ENCODE results near the gene COL16A1. TPM values are rescaled to one million over a fixed set of nuclear protein-coding genes. Genes with fewer than 3 reads are reported as not detected.

COL16A1 gene
- total RNA-seq, 2 experiments from 2014 or later = 0.34 TPM; not detected in 1

DNA sequence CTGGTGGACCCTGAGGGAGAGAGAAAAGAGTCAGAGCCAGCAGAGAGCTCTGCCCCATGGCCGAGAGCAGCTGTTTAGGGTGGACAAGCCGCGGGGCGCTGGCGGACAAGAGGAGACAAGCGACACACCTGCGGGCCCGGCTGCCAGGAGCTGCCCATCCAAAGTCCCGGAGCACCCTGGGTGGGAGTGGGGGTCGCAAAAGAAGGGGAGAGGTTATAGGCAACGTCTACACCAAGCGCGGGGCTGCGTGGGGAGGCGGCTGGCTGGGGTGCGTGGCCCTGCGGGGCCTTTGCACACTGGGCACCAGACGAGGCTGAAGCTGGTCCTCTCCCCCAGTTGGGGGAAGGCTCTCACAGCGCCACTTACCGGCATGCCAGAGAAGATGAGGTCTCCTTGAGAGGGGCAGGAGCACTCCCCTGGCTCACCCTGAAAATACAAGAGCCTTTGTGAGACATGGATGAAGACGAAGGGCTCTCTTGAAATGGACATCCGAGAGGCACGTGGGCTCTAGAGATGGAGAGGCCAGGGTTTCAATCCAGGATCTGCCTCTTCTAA lies 24.1 kb downstream of the COL16A1 start:
- no peaks in the 10 kb centered on the region for H3K4me1 Mint-ChIP-seq (ENCODE audit: low read depth)
- CTCF ChIA-PET = interaction anchor here (1.3 to 1.7 kb wide), 2 partner anchors 9 to 109 kb away, joined by 3 to 7 read pairs; no protein-coding TSS in a partner anchor

DNA sequence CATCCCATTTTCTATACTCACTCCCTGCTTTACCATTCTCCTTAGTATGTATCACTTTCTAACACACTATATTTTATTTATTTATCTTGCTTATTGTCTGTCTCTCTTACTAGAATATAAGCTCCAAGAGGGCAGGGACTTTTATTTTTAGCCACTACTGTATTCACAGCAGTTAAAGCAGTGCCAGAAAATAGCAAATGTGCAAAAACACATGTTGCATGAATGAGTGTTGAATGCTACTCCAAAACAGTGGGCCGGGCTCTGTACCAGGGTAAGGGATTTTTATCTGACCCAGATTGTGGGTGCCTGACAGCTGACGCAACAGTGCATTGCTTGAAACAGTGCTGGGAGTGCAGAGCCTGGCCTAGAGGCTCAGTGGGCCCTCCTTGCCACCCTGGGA lies 24.7 kb downstream of the COL16A1 start:
- H3K9me3 Mint-ChIP-seq = no peaks in the 10 kb centered on the region
- no peak for ATAC-seq
- no peak for DNase-seq
- H3K4me1 Mint-ChIP-seq (ENCODE audit: low read depth) = no peaks in the 10 kb centered on the region
- TF ChIP-seq, protein P1, sequence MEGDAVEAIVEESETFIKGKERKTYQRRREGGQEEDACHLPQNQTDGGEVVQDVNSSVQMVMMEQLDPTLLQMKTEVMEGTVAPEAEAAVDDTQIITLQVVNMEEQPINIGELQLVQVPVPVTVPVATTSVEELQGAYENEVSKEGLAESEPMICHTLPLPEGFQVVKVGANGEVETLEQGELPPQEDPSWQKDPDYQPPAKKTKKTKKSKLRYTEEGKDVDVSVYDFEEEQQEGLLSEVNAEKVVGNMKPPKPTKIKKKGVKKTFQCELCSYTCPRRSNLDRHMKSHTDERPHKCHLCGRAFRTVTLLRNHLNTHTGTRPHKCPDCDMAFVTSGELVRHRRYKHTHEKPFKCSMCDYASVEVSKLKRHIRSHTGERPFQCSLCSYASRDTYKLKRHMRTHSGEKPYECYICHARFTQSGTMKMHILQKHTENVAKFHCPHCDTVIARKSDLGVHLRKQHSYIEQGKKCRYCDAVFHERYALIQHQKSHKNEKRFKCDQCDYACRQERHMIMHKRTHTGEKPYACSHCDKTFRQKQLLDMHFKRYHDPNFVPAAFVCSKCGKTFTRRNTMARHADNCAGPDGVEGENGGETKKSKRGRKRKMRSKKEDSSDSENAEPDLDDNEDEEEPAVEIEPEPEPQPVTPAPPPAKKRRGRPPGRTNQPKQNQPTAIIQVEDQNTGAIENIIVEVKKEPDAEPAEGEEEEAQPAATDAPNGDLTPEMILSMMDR (IDR thresholded peaks at IDR 0.05) = no peak
- CTCF ChIA-PET = interaction anchor here (0.9 to 1.7 kb wide), 4 partner anchors 10 to 110 kb away, joined by 3 to 7 read pairs (median 4); no protein-coding TSS in a partner anchor
- no peak overlapping the region for H3K4me3 Mint-ChIP-seq
- peaks cover 2% of the 10 kb centered on the region for H3K27me3 Mint-ChIP-seq
- intact Hi-C loops (cut with micrococcal nuclease) = no loop called here
- H3K36me3 Mint-ChIP-seq (ENCODE audit: low read depth) = no peaks in the 10 kb centered on the region
- POLR2A ChIA-PET = no interaction called here
- no peak overlapping the region for H3K27ac Mint-ChIP-seq

More for the DNA sequence above, 24.1 kb downstream of the COL16A1 start:
- Mint-ChIP-seq H3K27me3 (peaks cover 3% of the 10 kb centered on the region), H3K9me3 (no peaks in the 10 kb centered on the region), H3K27ac (no peak overlapping the region), H3K4me3 (no peak overlapping the region), H3K36me3 (ENCODE audit: low read depth) (no peaks in the 10 kb centered on the region)
- intact Hi-C loops (cut with micrococcal nuclease) = no loop called here
- DNase-seq (no peak), ATAC-seq (no peak)
- POLR2A ChIA-PET = no interaction called here
- TF ChIP-seq, protein P1 (IDR thresholded peaks at IDR 0.05) = no peak

DNA sequence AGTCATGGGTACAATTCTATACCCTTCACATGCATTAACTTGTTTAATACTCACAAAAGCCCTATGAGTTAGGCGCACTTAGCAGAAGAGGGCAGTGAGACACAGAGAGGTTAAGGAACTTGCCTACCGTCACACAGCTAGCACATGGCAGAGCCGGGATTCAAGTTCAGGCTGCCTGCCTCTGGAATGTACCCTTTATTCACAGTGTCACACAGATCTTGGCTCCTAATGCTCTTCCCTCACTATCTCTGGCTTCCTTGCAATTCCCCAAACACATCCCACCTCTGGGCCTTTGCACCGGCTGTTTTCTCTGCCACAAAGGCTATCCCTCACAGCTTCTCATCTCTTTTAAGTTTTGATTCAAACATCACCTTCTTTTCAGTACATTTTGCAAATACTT lies 25.1 kb downstream of the COL16A1 start:
- Mint-ChIP-seq H3K36me3 (ENCODE audit: low read depth) (no peaks in the 10 kb centered on the region), H3K9me3 (no peaks in the 10 kb centered on the region), H3K4me3 (no peak overlapping the region), H3K27me3 (peaks cover 2% of the 10 kb centered on the region), H3K27ac (no peak overlapping the region), H3K4me1 (ENCODE audit: low read depth) (no peaks in the 10 kb centered on the region)
- POLR2A ChIA-PET = no interaction called here
- TF ChIP-seq, protein P1 (IDR thresholded peaks at IDR 0.05) = no peak
- CTCF ChIA-PET = interaction anchor here (0.9 to 1.7 kb wide), 5 partner anchors 10 to 111 kb away, joined by 3 to 7 read pairs (median 3); no protein-coding TSS in a partner anchor
- intact Hi-C loops (cut with micrococcal nuclease) = no loop called here
- DNase-seq (no peak), ATAC-seq (no peak)

DNA sequence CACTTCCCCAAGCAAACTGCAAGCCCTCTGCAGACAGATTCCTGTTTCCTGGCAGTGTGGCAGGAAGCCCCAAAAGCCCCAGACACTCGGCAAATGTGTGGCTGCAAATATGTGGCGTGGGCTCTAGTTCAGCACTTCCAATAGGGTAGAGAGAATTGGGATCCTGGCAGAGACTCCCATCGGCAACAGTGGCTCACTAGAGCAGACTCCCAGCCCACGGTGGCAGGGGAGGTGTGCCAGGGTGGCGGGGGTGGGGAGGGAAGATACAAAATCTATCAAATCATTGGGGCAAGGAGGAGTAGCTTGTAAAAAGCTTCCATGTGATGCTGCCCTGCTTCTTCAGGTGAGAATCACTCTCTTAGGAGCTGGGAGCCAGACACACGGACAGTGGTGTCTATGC lies 25.9 kb downstream of the COL16A1 start:
- H3K4me1 Mint-ChIP-seq (ENCODE audit: low read depth) = no peaks in the 10 kb centered on the region
- CTCF ChIA-PET = interaction anchor here (0.9 to 1.7 kb wide), 5 partner anchors 13 to 111 kb away, joined by 3 to 7 read pairs (median 3); no protein-coding TSS in a partner anchor
- DNase-seq (no peak), ATAC-seq (no peak)
- intact Hi-C loops (cut with micrococcal nuclease) = no loop called here
- TF ChIP-seq, protein P1 (IDR thresholded peaks at IDR 0.05) = no peak
- H3K27me3 Mint-ChIP-seq = peaks cover 2% of the 10 kb centered on the region
- H3K4me3 Mint-ChIP-seq = no peak overlapping the region
- no peaks in the 10 kb centered on the region for H3K36me3 Mint-ChIP-seq (ENCODE audit: low read depth)
- POLR2A ChIA-PET = no interaction called here
- H3K27ac Mint-ChIP-seq = no peak overlapping the region
- H3K9me3 Mint-ChIP-seq = no peaks in the 10 kb centered on the region

DNA sequence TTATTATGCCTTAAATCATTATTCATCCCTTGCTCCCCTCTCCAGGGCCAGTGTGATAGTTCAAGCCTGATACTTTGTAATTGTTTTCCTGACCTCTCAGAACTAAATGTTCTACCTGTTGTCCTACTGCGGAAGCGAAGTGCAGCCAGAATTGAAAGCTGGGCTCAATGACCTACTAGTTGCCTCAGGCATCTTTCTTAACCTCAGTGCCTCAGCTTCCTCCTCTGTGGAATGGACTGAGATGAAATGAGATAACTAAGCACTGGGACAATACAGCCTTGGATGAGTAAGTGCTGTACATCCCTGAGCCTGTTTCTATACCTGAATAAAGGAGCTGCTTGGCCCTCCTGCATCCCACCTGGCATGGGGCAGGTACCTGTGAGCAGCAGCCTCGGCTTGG lies 26.4 kb downstream of the COL16A1 start:
- H3K27me3 Mint-ChIP-seq = peaks cover 2% of the 10 kb centered on the region
- H3K4me1 Mint-ChIP-seq (ENCODE audit: low read depth) = no peaks in the 10 kb centered on the region
- H3K4me3 Mint-ChIP-seq = no peak overlapping the region
- H3K9me3 Mint-ChIP-seq = no peaks in the 10 kb centered on the region
- H3K27ac Mint-ChIP-seq = no peak overlapping the region
- ChIA-PET POLR2A (no interaction called here), CTCF (interaction anchor here (1.3 to 1.4 kb wide), 3 partner anchors 13 to 28 kb away, joined by 3 to 4 read pairs (median 3); no protein-coding TSS in a partner anchor)
- TF ChIP-seq, protein P1 (IDR thresholded peaks at IDR 0.05) = no peak
- ATAC-seq = no peak
- H3K36me3 Mint-ChIP-seq (ENCODE audit: low read depth) = no peaks in the 10 kb centered on the region
- intact Hi-C loops (cut with micrococcal nuclease) = no loop called here
- no peak for DNase-seq

Measured in activated CD8-positive, alpha-beta T cell treated with anti-CD3 and anti-CD28 coated beads for 36 hours (primary cell).